Fibroblast of skin of left biceps (primary cell): Measurements from ENCODE around the gene GCHFR.

Source experiments
- DNase-seq, 2 experiments: peaks; one replicate each; pipeline ENCODE4 v3.0.0-alpha.2; 2013; ENCODE audit warnings: low read depth in 2 of 2

GCHFR gene

DNA sequence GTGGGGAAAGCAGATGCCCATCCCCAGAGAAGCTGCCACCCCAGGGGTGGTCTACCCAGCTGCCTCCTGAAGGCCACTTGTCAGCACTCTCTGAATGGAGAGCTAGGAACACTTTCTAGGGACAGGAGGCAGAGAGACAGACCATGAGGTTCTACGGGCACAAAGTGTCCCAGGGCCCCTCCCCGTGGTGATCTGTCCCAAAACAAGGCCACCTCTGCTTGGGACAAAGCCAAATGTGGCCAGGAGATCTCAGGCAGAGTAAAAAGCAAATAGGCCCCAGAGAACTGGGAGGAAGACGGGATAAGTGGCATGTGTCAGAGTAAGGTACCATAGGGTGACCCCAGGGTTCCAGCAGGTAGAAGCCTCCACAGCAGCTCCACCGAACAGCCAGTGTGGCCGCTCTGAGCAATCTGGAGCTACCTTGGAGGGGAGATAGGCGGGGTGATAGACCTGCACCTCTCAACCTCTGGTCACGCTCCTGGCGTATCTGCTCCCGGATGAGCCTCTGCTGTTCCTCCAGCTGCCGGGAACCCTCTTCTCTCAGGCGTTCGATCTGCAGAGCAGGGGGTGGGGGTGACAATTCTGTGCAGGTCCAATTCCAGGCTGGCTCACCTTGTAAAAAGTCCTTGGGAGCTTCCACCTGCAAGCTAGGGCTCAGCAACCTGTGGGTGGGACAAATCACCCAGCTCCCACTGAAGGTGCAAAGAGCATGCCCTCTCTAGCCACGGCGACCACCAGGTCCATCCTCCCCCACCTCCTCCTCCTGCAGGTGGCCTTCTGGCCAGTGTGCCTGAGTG lies 12.1 kb downstream of the GCHFR start:
- no peak for DNase-seq

DNA sequence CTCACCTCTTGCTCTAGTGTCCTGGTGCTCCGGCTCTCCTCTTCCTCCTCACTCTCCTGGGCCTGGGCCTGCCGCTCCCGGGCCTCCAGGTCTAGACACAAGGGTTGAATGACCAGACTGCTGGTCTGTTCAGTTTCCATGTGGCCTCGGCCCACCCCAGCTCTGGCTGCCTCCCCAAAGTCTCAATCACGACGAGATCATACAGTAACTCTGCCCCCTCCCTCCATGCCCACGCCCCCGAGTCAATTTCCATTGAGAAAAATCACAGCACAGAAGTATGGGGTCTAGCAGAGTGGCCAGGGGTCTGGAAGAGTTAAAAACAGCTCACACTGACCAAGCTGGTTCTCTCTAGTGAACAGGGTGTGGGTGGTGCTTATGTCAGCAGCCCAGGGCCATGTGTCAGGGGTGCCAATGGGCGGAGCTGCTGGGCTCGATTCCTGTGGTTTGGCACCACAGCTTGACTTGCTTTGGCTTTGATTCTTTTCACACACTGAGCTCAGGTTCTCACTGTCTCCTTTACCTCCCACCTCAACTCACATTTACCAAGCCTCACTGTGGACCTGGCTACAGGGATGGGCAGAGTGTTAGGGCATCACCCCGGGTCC lies 12.8 kb downstream of the GCHFR start:
- DNase-seq: no peak

DNA sequence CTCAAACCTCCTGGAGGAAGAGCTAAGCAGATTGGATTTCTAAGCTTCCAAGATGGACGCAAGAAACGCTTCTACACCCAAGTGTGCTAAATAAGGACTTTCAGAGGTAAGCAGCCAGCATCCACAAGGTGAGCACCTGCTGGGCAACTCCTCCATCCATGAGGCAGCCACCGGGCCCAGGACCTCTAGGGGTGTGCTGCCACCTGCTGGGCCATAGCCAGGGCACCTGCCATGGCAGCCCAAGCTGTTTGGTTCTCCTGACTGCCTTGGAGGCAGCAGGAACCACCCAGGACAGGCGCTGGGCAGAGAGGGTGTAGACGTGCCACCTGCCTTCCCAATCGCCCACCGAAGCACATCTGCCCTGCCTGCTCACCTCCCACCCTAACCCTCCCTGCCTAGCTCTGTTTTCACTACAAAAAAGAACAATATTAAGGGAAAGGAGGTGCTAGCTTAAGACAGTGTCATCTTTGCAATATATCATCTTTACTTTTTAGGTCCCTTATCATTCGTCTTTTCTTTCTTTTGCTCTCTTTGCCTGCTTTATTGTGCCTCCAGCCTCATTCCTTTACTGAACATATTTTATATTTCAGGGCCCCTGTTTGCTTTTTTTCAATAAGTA lies 18.9 kb downstream of the GCHFR start:
- DNase-seq: no peak

DNA sequence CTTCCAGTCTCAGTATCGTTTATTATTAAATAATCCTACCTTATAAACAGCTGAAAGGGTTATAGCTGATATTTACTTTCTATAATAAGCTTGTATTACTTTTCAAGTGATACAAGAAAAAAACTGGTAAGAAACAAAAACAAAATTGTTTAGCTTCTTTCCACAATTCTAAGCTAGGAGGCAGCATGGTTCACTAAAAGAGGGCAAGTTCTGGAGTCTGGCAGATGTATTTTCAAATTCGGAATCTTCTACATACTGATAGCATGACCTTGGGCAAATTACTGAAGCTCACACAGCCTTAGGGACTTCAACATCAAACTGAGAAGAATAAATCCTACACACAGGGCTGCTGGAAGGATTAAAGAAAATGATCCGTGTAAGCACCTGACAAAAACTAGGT lies 21.3 kb downstream of the GCHFR start:
- no peak for DNase-seq

DNA sequence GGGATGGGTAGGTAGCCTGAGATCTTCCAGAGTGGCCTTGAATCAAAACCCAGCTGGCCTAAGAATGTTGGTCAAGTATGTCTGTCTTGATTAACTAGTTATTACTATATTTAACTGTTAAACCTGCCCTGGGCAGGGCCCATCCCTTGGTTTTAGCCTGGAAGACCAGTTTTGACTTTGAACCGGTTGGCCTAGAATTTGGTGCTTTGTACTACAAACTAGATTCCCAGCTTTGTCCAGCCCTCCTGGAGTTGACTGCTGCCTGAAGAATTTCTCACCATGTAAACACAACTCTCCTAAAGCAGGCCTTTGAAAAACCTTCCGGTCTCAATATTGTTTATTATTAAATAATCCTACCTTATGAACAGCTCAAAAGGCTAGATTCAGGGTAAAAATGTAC lies 21.9 kb downstream of the GCHFR start:
- DNase-seq: no peak

DNA sequence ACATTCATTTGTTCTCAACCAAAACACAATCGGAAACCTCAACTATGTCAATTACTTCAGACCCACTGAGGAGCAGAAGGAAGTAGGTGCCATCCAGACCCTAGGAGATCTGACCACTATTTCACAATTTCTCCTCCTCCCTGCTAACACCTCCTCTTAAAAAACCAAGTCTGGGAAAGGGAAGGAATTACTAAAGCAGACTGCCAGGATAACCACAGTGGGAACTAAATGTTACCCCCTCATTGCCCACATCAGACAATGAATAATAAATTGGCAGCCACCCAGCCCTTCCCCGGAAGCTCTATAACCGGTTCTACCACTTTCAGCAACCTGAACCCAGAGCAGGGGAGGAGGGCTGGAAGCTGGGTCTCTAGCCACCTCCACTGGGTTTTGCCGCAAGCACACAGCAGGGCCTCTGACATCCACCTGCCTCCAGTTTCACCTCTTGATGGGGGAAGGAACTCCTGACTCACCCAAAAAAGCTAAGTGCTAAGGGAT lies 23.5 kb downstream of the GCHFR start:
- no peak for DNase-seq

DNA sequence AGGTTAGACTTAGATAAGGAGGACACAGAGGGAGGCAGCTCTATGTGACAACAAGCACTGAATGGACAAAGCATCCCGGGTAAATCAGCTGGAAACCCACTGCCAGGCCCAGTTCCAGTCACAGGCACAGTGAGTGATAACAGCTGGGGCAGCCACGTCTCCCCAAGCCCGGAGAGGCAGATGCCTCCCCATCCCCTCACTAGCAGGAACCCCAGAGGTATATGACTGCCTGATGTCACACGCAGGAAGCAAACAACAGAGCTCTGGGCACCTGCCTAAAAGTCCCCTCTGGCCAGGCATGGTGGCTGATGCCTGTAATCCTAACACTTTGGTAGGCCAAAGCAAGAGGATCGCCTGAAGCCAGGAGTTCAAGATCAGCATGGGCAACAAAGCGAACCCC lies 24.1 kb downstream of the GCHFR start:
- DNase-seq: no peak

DNA sequence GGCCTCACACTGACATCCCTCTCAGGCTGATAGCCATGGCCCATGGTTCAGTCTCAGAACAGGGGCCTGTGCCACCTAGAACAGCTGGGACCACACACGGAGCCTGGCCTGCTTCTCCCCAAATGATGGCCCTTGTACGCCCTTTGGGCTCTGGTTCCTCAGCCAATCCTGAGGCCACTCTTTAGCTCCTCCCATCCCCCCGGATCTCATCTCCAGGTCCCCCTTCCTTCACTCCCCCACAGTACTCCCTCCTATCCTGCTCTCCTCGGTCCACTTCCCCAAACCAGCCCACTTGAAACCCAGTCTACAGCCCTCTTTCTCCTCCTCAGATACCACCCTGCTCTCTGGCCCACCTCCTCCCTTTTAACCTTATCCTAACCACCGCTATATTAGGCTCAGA lies 25.3 kb downstream of the GCHFR start:
- DNase-seq: no peak

DNA sequence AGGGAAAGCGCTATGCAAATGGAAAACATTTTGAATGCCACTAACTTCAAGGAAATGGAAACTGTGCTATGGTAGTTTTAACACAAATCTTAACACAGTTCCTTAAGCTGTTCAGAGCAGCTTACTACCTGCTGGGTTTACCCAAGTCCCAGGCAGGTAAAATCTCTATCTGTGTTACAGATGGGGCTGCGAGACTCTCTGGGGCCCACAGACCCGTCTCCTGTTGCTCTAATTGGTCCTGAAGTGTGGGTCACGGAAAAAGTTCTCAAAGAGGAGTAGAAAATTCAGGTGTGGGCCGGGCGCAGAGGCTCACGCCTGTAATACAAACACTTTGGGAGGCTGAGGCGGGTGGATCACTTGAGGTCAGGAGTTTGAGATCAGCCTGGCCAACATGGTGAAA lies 26.1 kb downstream of the GCHFR start:
- no peak for DNase-seq

DNA sequence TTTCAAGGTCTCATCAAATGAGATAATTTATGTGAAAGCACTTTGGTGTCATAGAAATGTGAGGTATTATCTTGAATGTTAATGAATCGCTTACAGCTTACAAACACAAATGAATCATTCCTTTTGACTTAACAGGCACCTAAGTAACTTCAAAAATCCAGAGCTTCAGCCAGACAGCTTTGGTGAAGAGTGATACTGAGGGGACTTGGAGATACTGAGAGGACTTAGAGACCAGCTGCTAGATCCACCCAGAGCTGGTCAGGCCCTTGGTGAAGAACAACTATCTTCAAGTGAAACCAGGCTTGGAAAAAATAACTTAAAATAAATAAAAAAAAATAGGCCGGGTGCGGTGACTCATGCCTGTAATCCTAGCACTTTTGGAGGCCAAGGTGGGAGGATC lies 26.9 kb downstream of the GCHFR start:
- no peak for DNase-seq

DNA sequence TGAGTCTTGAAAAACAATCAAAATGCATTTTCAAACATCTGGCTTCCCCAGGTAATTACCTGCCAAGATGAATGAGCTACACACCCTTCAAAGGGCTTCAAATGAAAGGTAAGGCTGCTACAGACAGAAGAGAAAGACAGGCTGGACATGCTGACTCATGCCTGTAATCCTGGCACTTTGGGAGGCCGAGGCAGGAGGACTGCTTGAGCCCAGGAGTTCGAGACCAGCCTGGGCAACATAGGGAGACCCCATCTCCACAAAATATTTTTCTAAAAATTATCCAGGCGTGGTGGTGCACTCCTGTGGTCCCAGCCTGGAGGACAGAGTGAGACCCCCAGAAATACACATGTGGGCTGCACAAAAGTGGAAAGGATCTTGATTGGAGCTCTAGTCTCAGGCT lies 28.5 kb downstream of the GCHFR start:
- no peak for DNase-seq

DNA sequence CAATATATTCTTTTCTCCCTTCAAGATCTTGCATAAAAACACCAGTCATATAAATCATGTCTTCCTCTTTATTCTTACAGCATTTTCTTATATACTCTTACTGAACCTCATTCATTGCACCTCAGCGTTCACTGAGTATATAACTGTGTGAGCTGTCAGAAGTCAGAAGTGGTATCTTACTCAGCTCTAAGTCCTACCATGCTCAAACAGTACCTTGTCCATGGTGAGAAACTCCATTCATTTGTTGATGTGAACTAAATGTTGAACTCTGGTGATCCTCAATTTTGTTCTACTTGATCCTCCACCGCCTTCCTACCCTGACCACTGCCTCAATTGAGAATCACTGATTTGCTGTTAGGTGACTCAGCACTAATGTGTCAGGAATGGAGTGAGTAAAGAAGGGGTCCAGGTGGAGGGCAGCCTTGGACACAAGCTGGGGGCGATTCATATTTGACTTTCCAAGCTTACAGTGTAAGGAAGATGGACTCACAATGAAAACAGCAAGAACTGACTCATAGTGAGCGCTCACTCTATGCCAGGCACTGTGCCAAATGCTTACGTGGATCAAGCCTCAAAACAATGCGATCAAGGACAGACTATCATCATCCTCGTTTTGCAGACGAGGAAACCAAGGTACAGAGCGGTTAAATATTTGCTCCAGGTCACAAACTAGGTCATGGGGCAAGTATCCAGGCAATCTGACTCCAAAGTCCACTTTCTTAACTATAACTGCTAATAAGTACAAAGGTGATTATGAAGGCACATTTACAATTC lies 29.5 kb downstream of the GCHFR start:
- peak; percentile 62 to 67 for DNase-seq

DNA sequence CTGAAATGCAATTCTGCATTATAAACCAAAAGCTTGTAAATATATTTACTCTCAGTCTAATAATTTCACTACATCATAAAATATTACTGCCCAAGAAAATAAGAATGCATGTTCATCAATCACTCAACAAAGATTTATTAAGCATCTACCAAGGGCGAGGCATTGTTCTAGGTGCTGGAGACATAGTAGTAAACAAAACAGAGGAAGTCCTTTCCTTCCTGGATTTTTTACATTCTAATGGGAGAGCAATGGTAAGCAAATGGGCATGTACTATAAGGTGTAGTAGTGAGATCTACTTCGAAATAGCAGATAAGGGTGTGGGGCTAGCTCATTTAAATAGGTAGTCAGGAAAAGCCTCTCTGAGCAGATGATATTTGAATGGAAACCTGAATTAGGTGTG lies 32.2 kb downstream of the GCHFR start:
- no peak for DNase-seq

DNA sequence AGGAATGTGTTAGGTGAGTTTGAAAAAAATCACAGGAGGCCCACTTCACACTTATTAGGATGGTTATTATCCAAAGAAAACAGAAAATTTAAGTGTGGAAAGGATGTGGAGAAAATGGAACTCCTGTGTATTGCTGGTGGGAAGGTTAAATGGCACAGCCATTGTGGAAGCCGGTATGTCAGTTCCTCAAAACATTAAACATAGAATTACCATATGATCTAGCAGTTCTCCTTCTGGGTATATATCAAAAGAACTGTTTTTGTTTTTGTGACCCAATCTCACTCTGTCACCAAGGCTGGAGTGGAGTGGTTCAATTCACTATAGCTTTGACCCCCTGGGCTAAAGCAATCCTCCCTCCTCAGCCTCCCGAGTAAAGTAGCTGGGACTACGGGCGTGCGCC lies 32.6 kb downstream of the GCHFR start:
- DNase-seq: no peak

DNA sequence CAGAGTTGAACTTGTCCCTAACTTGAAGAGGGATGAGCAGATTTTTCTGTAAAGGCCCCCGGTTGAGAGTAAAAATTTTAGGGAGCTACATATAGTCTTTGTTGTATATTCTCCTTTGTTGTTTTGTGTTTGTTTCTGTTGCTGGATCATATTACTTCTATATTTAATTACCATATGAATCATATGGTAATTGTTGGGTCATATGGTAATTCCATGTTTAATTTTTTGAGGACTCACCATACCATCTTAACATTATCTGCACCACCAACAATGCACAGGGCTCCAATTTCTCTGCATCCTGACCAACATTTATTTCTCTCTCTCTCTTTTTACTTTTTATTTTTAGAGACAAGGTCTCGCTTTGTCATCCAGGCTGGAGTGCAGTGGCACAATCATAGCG lies 35.7 kb downstream of the GCHFR start:
- DNase-seq: no peak

DNA sequence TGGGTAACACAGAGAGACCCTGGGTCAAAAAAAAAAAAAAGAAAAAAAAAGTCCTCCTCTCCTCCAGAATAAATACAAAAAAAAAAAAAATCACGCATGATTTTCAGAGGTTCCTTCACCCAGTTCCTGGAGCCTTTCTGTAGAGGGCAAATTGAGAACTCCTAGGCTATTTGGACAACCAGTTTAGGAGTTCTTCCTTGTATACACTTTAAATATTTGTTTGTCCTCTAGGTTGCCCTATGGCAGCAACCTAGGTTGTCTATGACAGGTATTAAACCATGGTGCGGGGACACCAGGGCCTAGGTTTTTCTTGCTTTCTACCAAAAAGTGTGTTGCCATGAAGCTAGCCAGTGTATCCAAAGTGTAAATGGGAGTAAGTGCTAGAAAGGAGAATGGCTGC lies 39.2 kb downstream of the GCHFR start:
- no peak for DNase-seq

DNA sequence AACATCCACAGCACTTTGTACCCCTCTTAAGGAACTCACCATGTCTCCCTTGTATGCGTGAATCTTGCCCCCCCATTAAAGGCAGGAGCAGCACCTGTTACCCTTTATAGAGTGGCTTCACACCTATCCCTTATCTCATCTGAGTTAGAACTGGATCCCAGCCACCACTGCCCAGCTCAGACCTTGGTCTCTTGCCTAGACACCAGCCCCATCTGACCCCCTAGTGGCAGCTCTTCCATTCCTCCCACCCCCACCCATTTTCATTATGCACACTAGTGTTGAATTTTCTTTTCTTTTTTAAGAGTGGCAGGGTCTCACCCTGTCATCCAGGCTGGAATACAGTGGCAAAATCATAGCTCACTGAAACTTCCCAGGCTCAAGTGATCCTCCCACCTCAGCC lies 39.8 kb downstream of the GCHFR start:
- DNase-seq: no peak

DNA sequence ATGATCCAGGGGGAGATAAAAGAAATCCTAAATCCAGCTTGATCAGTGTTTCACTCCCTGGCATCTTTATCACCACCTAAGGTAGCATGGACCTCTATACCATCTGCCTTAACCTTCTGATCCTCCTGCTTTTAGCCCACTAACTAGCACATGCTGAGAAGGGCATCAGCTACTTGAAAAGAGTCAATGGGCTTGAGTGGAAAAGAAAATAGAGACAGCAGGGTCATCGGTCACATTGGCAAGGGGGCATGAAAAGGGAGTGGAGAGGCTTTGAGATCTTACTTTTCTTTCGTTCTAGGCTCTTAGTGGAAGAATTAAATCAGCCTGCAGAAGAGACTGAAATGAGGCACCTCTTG lies 42.8 kb downstream of the GCHFR start:
- DNase-seq: no peak

DNA sequence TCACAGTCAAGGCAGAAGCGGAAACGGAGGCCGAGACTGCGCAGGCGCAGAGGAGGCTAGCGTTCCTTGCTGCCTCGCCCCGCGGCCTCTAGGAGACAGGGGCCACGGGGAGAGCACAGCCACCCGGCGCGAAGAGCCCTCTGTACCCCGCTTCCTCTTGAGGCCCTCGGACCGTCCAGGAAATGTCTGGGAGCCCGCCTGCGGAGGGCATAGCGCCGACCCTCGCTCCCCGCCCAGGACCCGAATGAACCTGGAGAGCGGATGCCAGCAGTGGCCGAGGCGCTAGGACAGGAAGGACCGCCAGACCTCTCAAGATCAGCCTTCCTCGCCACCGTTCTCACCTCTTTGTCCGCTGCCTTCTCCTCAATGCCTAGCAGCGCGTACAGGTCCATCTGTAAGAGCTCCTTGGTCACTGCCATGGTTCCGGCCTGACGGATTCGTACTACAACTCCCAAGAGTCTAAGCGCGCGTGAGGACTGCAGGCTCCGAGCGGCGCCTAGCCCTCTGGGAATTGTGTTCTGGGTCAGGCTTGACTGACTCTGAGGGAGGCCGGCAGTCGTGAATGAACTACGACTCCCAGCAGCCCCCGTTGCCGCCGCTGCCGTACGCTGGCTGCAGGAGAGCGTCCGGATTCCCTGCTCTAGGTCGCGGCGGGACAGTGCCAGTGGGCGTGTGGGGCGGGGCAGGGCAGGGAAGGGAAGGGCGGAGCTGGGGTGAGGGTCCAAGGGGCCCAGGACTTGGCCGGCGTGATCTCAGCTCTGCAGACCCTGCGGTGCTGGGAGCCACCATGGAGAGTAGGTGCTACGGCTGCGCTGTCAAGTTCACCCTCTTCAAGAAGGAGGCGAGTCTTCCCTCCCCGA lies 43.4 kb downstream of the GCHFR start, which contains the start of the genes DNAJC17 and ZFYVE19:
Gene DNAJC17, minus strand, starts transcription at position 446 of the 860 bp plus-strand sequence. Its CDS starts 27 bp downstream, at position 419.
Gene ZFYVE19, plus strand, starts transcription at position 62 of the 860 bp plus-strand sequence. Its CDS starts 501 bp downstream, at position 563.
- peak; percentile 92 for DNase-seq

DNA sequence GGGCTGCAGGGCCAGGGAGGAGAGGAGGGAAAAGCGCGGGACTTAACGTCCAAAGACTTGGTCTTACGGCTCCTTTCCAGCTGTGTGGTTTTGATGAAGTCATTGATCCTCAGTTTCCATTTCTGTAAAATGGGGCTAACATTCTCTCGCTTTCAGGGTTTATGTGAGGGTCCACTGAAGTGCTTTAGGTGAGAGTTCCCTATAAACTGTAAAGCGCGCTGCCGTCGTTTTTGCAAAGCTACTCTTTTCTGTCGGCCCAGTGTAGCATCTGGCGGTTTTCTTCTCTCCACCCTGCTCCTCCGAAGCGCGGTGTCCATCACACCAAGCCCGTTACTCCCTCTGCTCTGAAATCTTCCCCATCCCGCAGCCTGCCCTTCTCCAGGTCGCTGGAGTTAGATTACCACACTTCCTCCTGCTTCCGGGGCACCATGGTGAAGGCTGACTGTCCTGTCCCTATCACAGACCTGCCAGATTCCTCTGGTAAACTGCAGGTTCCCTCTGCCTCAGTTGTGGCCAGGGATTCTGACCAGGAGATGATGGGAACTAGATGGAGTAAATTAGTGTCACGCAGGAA lies 44.1 kb downstream of the GCHFR start:
- no peak for DNase-seq
